Adipose tissue (tissue), 3 donors: ENCODE results near the gene PIP5K1B. TPM values are rescaled to one million over a fixed set of nuclear protein-coding genes. Genes with fewer than 3 reads are reported as not detected.

ENCODE experiments used
- H3K27ac ChIP-seq: one replicate; pipeline ENCODE4 v1.5.1; 2013; ENCODE audit warnings: low read depth, low read length
- WGBS, 3 donors: extraction: QIAGEN DNeasy Blood & Tissue Kit; methylation state at CpG; one replicate each; pipeline ENCODE4 v1.1.7; 2013; 5-methylcytosine and 5-hydroxymethylcytosine counted together
- polyA plus RNA-seq, 3 donors: library from polyadenylated mRNA; stranded (reverse); fragments of 200-250 nt; gene quantifications; one replicate each; pipeline ENCODE4 v1.2.3, GENCODE V29; 2013
- donor health status: healthy with polysubstance abuse.
- donor health status: Bipolar disorder and iron deficiency.
- donor health status: healthy.

PIP5K1B gene
- polyA plus RNA-seq, 3 donors = 0.67 to 4.3 (median 2.0) TPM

DNA sequence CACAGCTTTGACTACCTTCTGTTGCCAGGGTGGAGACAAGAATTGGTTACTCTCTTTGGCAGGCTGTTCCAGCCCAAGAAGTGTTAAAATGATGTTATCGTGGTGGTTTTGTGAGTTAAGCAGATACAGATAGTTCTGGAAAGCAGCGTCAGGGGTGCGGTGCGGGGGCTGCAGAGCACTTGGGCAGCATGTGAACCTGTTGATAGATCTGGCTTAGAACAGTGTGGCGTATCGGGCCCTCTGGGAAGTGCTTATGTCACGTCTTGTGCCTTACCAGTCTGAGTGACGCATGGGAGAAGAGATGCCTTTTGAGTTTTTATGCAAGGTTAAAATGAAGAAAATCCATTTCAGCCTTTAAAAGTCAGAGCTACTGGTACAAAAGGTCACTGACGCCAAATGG, 156.4 kb downstream of the PIP5K1B start:
- WGBS, 3 donors = 82 to 90% (median 84%) methylated on average over 9 of the region's 9 CpGs
- H3K27ac ChIP-seq = no peak overlapping the region

GRCh38 chr9:68867066-68867465, 162.0 kb downstream of the PIP5K1B start:
- no peak overlapping the region for H3K27ac ChIP-seq
- 88 to 98% (median 94%) methylated on average over 6 of the region's 6 CpGs for WGBS, 3 donors

DNA sequence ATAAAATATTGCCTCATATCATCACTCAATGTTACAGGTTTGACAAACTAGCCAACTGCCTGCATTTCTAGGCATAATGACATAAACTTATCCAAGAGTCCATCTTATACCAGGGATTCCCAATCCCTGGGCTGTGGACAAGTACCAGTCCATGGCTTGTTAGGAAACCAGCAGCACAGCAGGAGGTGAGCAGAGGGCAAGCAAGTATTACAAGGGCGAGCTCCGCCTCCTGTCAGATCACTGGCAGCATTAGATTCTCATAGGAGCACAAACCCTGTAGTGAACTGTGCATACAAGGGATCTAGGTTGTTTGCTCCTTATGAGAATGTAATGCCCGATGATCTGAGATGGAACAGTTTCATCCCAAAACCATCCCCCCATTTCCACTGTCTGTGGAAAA, 164.0 kb downstream of the PIP5K1B start:
- no peak overlapping the region for H3K27ac ChIP-seq
- 83 to 92% (median 87%) methylated on average over 3 of the region's 3 CpGs for WGBS, 3 donors

DNA sequence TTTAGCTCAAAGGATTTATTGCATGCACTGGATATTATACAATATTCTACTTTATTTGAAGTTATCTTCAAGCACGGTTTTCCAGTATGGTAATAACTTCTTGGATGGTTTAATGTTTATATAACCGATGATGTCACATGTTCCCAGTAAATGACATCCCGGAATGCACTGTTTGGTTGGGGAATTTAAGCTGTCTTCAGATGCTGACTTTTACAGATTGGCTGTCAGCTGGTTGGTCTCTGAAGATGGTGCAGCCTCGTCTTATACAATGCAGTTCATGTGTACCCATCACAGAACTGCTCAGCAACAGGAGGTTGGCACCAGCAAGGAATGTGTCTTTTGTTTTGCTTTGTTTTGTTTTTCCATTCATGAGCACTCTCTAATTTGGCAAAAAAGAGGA, 165.0 kb downstream of the PIP5K1B start:
- 66 to 82% (median 75%) methylated on average over 4 of the region's 4 CpGs for WGBS, 3 donors
- H3K27ac ChIP-seq = no peak overlapping the region

DNA sequence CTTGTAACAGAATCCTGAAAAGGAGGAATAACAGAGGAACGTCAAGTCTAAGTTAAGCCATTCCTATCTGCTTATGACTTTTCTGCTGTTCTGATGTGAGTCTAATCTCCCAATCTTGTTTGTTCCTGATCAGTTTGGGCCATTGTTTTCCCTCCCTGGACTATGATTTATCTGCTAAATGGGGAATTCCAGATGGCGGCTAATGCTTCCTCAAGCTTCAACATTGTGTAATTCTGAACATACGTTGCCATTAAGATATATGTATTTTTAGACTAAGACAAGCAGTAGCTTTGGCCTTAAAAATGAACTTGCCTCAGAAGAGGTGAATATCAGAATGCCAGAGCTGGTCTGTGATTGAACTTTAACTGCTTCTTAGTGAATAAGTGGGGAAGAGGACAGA, 166.2 kb downstream of the PIP5K1B start:
- 59 to 66% (median 60%) methylated on average over 3 of the region's 3 CpGs for WGBS, 3 donors
- H3K27ac ChIP-seq = no peak overlapping the region

DNA sequence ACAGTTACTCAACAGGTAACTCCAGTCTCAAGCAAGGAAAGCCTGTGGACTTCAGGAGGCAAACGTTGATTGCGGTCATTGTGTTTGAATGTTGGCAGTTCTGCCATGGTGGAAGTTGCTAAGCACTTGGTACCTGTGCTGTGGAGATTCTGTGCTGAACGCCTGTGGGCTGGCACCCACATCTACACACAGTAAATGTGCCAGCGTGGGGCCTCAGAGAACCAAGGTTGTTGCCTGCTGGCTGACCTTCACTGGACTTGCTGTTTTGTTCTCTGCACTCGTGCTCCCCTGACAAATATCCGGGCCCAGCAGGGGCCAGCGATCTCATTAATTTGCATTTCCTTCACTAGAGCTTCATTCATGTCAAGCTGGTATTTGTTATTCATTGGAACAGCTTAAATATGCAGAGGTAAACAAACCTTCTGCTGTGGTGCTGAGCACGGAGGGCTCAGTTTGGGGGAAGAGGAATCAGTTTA, 167.0 kb downstream of the PIP5K1B start:
- H3K27ac ChIP-seq = no peak overlapping the region
- WGBS, 3 donors = 23 to 62% (median 55%) methylated on average over 8 of the region's 8 CpGs

DNA sequence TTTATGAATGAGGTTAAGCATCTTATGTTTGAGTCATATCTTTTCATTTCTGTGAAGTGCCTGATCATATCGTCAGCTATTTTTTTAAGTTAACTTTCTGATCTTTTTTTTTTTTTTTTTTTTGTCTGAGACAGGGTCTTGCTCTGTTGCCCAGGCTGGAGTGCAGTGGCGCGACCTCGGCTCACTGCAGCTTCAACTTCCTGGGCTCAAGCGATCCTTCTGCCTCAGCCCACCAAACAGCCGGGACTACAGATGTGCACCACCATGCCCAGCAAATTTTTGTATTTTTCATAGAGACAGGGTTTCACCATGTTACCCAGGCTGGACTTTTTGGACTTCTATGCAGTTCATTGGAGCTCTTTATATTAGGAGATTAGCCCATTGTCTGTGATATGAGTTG, 168.1 kb downstream of the PIP5K1B start:
- 92 to 97% (median 96%) methylated on average over 6 of the region's 6 CpGs for WGBS, 3 donors
- no peak overlapping the region for H3K27ac ChIP-seq

GRCh38 chr9:68876273-68876672, 171.2 kb downstream of the PIP5K1B start:
- H3K27ac ChIP-seq = no peak overlapping the region
- WGBS, 3 donors = 71 to 86% (median 81%) methylated on average over 5 of the region's 5 CpGs

DNA sequence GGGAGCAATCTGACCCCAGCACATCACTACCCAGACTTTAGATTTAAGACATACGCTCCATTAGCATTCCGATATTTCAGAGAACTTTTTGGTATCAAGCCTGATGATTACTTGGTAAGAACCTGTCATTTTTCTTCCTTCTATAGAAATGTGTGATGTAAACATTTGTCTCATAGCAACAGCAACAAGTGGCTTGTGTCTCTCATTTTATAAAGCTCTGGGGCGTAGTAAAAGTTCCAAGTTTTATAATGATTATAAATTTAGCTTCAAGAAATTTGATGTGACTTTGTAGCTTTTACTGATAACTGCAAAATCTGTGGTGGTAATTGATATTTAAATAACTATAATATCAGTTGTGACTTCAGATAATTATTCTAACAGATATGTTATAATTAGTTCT, 171.6 kb downstream of the PIP5K1B start:
- H3K27ac ChIP-seq = no peak overlapping the region
- WGBS, 3 donors = 53 to 59% (median 58%) methylated on average over 3 of the region's 3 CpGs

- no peak overlapping the region for H3K27ac ChIP-seq
Observed at GRCh38 chr9:68877219-68877618, 172.2 kb downstream of the PIP5K1B start.

GRCh38 chr9:68878450-68878849, 173.4 kb downstream of the PIP5K1B start:
- no peak overlapping the region for H3K27ac ChIP-seq

GRCh38 chr9:68883224-68883623, 178.2 kb downstream of the PIP5K1B start:
- no peak overlapping the region for H3K27ac ChIP-seq
- WGBS, 3 donors = 76 to 82% (median 76%) methylated on average over 3 of the region's 3 CpGs

DNA sequence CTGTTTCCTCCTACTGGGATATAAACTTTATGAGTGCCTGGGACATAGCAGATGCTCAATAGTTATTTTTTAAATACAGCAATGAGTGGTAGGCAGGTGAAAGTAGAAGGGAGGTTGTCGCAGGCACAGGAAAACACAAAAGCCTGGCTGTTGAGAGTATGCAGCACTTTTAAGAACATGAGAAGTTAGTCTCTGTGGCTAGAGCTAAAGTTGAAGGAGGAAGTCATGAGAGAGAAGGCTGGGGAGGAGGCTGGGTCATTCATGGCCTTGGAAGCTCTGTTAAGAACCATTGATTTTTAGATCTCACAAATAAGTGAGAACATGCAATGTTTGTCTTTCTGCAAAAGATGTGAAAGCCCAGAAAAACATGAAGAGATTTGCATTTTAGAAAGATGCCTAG, 182.2 kb downstream of the PIP5K1B start:
- no peak overlapping the region for H3K27ac ChIP-seq
- 63 to 88% (median 73%) methylated on average over 1 of the region's 1 CpG for WGBS, 3 donors

DNA sequence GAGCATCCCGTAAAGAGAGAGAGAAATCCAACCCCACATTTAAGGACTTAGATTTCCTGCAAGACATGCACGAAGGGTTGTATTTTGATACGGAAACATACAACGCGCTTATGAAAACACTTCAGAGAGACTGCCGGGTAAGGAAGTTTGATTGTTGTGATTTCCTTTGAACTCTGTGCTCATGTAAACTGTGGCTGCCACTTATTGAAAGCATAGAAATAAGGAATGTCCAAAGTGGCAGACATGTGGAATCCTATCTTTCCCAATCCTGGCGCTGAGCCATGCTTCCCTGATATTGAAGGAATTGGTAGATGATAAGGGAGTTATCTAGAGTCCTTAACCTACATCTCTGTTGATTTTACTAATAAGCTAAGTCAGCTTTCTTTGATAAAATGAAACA, 189.5 kb downstream of the PIP5K1B start:
- WGBS, 3 donors = 41 to 65% (median 64%) methylated on average over 7 of the region's 7 CpGs
- no peak overlapping the region for H3K27ac ChIP-seq

- 20 to 47% (median 29%) methylated on average over 6 of the region's 6 CpGs for WGBS, 3 donors
- H3K27ac ChIP-seq = no peak overlapping the region
Observed at GRCh38 chr9:68895741-68896478, 190.9 kb downstream of the PIP5K1B start.

- H3K27ac ChIP-seq = no peak overlapping the region
Observed at GRCh38 chr9:68896486-68896885, 191.4 kb downstream of the PIP5K1B start.

DNA sequence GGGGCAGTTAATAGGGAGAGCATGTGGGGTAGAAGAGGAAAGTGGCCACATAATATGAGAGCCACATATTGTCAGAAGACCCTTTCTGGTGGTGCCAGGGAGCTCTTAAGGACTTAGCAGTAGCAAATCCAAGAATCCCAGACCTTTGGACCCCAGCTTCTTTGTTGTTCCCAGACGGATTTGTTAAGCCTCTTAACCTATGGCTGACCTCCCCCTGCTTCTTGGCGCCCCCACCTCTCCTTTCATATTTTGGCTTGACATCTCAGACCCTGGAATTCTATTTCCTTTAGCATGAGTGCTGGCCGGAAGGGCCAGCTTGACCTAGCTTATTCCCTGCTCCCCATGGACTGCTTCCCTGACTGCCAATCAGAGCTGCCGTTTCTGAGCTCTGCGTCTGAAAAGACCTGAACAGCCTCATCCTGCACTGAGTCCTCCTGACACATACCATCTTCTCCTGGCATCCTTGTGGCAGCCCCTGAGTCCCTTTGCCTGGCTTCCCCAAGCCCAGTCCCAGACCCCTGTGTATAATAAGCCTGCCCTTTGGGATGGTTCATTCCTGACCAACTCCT, 192.6 kb downstream of the PIP5K1B start:
- no peak overlapping the region for H3K27ac ChIP-seq
- 35 to 60% (median 49%) methylated on average over 5 of the region's 5 CpGs for WGBS, 3 donors

More at GRCh38 chr9:68896486-68896885, 191.4 kb downstream of the PIP5K1B start:
- 29 to 74% (median 72%) methylated on average over 1 of the region's 1 CpG for WGBS, 3 donors

DNA sequence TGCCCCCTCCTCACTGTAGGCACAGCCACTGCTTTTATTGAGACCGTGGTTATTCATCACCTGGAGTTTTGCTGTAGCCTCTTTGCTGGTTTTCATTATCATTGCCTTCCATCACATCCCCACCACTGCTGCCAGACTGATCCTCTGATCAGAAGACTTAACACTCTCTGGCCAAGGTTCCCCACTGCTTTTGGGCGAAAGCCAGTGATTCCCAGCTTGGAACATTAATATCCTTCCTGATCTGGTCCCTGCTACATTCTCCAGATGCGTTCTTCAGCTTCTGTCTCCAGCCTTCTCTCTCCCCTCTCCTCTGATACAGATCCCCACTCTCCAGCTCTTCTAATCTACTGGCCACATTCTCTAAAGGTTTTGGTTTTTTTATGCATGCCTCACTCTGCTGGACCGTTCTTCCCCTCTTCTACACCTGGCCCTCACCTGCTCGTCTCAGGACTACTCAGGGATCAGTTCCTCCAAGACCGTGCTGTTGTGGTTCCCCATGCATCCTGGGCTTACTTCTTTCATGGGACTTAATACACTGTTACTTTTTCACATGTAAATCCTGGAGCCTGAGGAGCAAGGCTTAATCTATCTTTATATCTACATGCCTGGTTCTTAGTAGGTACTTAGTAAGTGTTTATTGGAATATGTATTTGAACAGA, 193.9 kb downstream of the PIP5K1B start:
- no peak overlapping the region for H3K27ac ChIP-seq
- 65 to 85% (median 73%) methylated on average over 6 of the region's 6 CpGs for WGBS, 3 donors

GRCh38 chr9:68904454-68904853, 199.4 kb downstream of the PIP5K1B start:
- 67 to 91% (median 71%) methylated on average over 6 of the region's 6 CpGs for WGBS, 3 donors
- no peak overlapping the region for H3K27ac ChIP-seq

DNA sequence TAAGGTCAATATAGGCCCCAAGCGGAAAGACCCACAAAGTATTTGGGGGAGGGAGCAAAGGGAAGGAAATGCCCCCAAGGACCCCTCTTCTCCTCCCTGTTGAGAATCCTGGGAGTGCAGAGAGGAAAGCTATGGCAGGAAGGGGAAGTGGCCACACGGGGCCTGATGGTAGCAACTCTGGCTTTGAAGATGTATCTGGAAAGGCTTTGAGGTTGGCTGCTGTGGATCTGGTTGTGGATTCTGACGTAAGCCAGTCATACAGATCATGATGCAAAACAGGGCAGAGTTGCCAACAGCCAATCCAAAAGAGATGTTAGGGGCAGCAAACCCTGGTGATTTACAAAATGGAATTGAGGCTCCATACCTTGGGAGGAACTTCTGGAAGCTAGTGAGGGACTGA, 200.1 kb downstream of the PIP5K1B start:
- WGBS, 3 donors = 27 to 46% (median 46%) methylated on average over 3 of the region's 3 CpGs
- H3K27ac ChIP-seq = no peak overlapping the region
